ENCODE data around the gene LEKR1. TPM values are rescaled to one million over a fixed set of nuclear protein-coding genes. Genes with fewer than 3 reads are reported as not detected.

Gene LEKR1
- total and polyA plus RNA-seq, 9 of the 15 experiments (the other 6 are each of a cell fraction or from before 2014, with no cell fraction given), result 0.76 to 1.8 (median 1.2) TPM

GRCh38 chr3:156812521-156813335, 13.4 kb upstream of the LEKR1 start (continued):
- TF ChIP-seq HMGN3 (IDR thresholded peaks at IDR 0.05; ENCODE audit: borderline replicate concordance, extremely low read depth, insufficient read length, low read depth, low read length) (no peak), KDM5B (IDR thresholded peaks at IDR 0.05; ENCODE audit: insufficient replicate concordance, low read depth, low read length) (no peak), POLR2A (conservative IDR thresholded peaks at IDR 0.05) (no peak), NEUROD1 (IDR thresholded peaks at IDR 0.05; ENCODE audit: borderline replicate concordance, low read depth, low read length, partially characterized antibody) (peak; percentile 57), KAT8 (IDR thresholded peaks at IDR 0.05; ENCODE audit: low read depth) (no peak), PHF8 (IDR thresholded peaks at IDR 0.05; ENCODE audit: borderline replicate concordance, low read length) (no peak), MNT (conservative IDR thresholded peaks at IDR 0.05) (peak; percentile 37 to 75; a peak in 3 of 4 replicates), MTF1 (CRISPR knock-in tag; IDR thresholded peaks at IDR 0.05; ENCODE audit: borderline replicate concordance) (no peak), PHF21A (IDR thresholded peaks at IDR 0.05; ENCODE audit: borderline replicate concordance, low read depth) (no peak), SMAD3 (CRISPR knock-in tag; conservative IDR thresholded peaks at IDR 0.05) (no peak), DDX20 (tag; IDR thresholded peaks at IDR 0.05; ENCODE audit: low read depth) (no peak), ARID3A (IDR thresholded peaks at IDR 0.05; ENCODE audit: borderline replicate concordance, low read depth, low read length) (no peak), FOXK1 (CRISPR knock-in tag; IDR thresholded peaks at IDR 0.05; ENCODE audit: borderline replicate concordance) (no peak), JUND (IDR thresholded peaks at IDR 0.05; ENCODE audit: borderline replicate concordance, low read depth, low read length) (peak; percentile 96), JUND (tag; IDR thresholded peaks at IDR 0.05; ENCODE audit: borderline replicate concordance, low read depth, low read length) (peak; percentile 99), ZZZ3 (IDR thresholded peaks at IDR 0.05) (no peak), TCF7L2 (IDR thresholded peaks at IDR 0.05; ENCODE audit: low read depth, low read length) (no peak), USF2 (CRISPR knock-in tag; IDR thresholded peaks at IDR 0.05) (no peak)
- TF ChIP-seq, protein P1, sequence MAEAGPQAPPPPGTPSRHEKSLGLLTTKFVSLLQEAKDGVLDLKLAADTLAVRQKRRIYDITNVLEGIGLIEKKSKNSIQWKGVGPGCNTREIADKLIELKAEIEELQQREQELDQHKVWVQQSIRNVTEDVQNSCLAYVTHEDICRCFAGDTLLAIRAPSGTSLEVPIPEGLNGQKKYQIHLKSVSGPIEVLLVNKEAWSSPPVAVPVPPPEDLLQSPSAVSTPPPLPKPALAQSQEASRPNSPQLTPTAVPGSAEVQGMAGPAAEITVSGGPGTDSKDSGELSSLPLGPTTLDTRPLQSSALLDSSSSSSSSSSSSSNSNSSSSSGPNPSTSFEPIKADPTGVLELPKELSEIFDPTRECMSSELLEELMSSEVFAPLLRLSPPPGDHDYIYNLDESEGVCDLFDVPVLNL (CRISPR knock-in tag; IDR thresholded peaks at IDR 0.05; ENCODE audit: low read depth), result no peak
- TF ChIP-seq, protein P2, sequence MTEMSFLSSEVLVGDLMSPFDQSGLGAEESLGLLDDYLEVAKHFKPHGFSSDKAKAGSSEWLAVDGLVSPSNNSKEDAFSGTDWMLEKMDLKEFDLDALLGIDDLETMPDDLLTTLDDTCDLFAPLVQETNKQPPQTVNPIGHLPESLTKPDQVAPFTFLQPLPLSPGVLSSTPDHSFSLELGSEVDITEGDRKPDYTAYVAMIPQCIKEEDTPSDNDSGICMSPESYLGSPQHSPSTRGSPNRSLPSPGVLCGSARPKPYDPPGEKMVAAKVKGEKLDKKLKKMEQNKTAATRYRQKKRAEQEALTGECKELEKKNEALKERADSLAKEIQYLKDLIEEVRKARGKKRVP (CRISPR knock-in tag; IDR thresholded peaks at IDR 0.05), result peak; percentile 57; the same call in 1 of the 2 replicates

All from K562 (cell line).